Vagina (tissue), 2 donors: ENCODE measurements around the gene WIPF2.

Source experiments
- POLR2A ChIP-seq, 2 donors: fragments of 450-650 bp; IDR thresholded peaks; one replicate each; pipeline ENCODE4 v1.6.1; 2017; ENCODE audit warnings: antibody characterized with exemption in 2 of 2, mild to moderate bottlenecking in 2 of 2, moderate library complexity in 2 of 2
- POLR2AphosphoS5 ChIP-seq, 2 donors: sonication (generic); formaldehyde crosslinking; IDR thresholded peaks; one replicate each; pipeline ENCODE4 v1.9.0; 2017; ENCODE audit warnings: antibody characterized with exemption in 2 of 2, mild to moderate bottlenecking in 2 of 2, low read depth in 1 of 2; ENCODE audit not compliant: insufficient read depth in 1 of 2

DNA sequence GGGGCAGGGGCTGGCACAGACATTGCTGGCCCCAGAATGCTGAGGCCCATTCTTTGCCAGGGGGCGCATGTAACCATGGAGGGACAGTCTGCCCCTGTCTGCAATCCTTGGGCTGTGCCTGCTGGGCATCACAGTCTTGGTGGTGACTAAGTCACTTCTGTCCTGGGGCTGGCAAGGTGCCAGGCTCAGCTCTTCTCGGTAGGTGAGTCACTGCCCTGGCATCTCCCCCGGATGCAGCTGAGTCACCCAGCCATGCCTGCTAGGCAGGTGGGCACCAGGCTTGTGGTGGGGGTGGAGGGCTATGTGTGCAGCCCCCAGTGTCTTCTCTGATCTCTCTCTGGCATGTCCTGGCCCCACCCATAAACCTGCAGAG is 95.5 kb downstream of the WIPF2 start:
- TF ChIP-seq POLR2A (IDR thresholded peaks at IDR 0.05) (no peak), POLR2AphosphoS5 (IDR thresholded peaks at IDR 0.05; ENCODE audit: insufficient read depth in 1 of 2, low read depth in 1 of 2) (peak; percentile 70 to 74)
